ENCODE measurements around the gene SCUBE1.
A peak's percentile ranks its signal among the peaks of the same experiment; 100 is the strongest.

The SCUBE1 gene

GRCh38 chr22:43343262-43343669 is at the start of gene SCUBE1:
TSS of gene SCUBE1 (minus strand) at chr22:43343372. CDS start at chr22:43343261, 111 bp downstream.
- no peak for DNase-seq (ENCODE audit: low read depth in 2 of 2, low spot score in 1 of 2)

- no peak for DNase-seq (ENCODE audit: low read depth in 2 of 2, low spot score in 1 of 2)
Observed at GRCh38 chr22:43392385-43392989, 49.3 kb upstream of the SCUBE1 start.

- no peak for DNase-seq (ENCODE audit: low read depth in 2 of 2, low spot score in 1 of 2)
Observed at GRCh38 chr22:43391306-43391705, 48.1 kb upstream of the SCUBE1 start.

GRCh38 chr22:43390872-43391271 is 47.7 kb upstream of the SCUBE1 start:
- DNase-seq (ENCODE audit: low read depth in 2 of 2, low spot score in 1 of 2): no peak

DNA sequence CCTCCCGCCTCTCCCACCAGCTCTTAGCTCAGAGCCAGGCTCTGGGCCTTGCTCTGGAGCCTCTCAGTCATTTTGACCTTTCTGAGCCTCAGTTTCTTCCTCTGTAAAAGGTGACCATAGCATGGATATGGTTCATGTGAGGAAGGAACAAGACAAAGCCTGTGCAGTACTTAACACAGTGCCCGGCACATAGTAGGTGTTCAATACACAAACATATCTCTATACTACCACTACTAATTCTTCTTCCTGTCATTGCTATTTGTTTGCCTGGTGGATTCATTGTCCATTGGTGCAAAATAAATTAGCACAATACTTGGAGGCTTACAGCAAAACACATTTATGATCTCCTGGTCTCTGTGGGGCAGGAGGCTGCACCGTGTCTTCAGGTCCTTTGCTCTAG is 47.0 kb upstream of the SCUBE1 start:
- no peak for DNase-seq (ENCODE audit: low read depth in 2 of 2, low spot score in 1 of 2)

DNA sequence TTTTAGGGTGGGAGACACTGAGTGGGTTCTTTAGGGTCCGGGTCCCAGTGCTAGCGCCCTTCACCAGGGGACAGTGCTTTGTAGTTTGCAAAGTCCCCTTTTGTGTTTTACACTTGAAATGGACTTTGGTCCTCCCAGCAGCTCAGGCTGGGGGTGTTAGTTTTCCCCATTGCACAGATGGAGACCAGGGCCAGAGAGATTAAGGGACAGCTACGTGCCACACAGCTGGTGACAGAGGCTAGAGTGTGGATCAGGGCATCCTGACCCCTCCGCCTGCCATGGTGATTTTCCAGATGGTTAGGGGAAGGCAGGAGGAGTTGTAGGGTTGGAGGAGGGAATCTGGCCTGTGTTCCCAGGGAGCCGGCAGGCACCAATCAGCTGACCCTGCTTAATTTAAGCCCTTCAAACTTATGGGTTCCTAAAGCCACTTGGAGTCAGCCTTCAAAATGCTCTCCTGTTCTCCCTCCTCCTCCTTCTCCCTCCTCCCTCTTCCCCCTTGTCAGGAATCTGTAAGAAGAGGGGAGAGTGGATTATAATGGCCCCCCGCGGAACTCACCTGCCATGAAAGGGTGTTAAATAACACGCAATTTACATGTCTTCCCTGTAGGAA is 46.2 kb upstream of the SCUBE1 start:
- no peak for DNase-seq (ENCODE audit: low read depth in 2 of 2, low spot score in 1 of 2)

- DNase-seq (ENCODE audit: low read depth in 2 of 2, low spot score in 1 of 2): peak; percentile 50 to 51
Observed at GRCh38 chr22:43388420-43388851, 45.3 kb upstream of the SCUBE1 start.

DNA sequence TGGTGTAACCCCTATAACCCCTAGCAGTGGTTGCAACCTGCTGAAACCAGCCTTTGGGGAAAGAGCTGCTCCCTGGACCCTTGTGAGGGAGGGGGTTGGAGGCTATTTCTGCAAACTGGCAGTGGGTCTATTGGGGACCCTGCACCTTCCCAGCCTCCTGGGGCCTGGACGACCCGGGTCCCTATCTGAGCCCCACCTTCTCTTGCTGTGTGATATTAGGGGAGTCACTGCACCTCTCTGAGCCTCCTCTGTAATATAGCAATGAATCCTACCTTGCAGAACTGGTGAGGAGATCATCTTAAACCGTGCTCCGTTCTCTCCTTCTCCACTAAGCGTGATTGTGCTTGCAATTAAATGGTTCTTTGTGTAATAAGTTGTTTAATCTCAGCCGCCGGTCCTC is 44.6 kb upstream of the SCUBE1 start:
- no peak for DNase-seq (ENCODE audit: low read depth in 2 of 2, low spot score in 1 of 2)

GRCh38 chr22:43385770-43386641 is 42.8 kb upstream of the SCUBE1 start:
- DNase-seq (ENCODE audit: low read depth in 2 of 2, low spot score in 1 of 2): peak; percentile 32 to 44

DNA sequence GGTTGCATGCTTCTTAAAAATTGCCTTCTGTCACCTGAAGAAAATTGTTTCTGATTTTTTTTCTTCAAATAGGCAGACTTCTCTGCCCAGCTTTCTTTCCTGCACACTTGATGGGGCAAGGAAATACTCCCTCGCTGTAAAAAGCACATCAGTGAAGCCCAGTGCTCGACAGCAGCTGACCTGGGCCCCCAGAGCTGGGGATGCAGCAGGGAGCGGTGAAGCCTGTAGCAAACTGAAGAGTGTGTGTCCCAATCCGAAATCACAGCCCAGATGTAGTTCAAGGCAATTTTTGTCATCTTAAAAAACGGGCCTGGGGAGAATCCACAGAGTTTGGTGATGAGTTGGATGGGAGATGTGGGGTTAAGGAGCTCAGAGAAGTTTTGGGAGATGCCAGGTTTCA is 41.7 kb upstream of the SCUBE1 start:
- DNase-seq (ENCODE audit: low read depth in 2 of 2, low spot score in 1 of 2): no peak

GRCh38 chr22:43381693-43382092 is 38.5 kb upstream of the SCUBE1 start:
- no peak for DNase-seq (ENCODE audit: low read depth in 2 of 2, low spot score in 1 of 2)

DNA sequence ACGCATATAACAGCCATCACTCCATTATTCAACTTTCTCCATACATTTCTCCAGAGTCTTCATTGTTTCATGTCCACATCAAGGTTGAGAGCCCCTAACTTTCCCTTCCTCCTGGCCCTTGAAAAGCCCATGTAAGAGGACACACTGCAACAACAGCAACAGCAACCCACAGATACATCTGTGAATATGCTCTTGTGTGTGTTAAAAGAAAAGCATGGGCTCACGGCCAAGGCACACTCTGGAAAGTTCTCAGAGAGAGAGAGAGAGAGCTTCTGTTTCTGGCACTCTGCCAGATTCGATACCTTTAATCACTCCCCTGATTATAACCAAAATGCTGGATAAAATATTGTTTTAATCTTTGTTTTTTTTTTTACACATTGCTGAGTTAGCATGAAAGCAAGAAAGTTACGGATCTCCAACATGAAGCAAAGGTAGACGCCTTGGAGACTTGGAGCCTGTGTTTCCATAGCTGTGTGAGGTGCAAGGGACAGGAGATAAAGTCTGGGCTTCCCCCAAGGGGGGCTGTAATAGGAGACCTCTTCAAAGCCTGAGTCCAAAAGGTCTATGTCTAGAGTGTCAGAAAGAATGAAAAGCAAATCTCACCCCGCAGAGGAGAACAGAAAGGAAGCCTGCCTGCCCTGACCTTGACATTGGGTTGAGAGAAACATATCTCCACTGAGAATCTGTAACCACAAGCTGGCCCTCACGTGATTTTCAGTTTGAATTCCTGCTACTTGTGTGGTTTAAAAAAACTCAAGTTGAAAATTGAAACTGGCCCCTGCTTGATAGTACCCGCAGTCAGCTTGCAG is 34.9 kb upstream of the SCUBE1 start:
- no peak for DNase-seq (ENCODE audit: low read depth in 2 of 2, low spot score in 1 of 2)

GRCh38 chr22:43377548-43377895 is 34.4 kb upstream of the SCUBE1 start:
- no peak for DNase-seq (ENCODE audit: low read depth in 2 of 2, low spot score in 1 of 2)

DNA sequence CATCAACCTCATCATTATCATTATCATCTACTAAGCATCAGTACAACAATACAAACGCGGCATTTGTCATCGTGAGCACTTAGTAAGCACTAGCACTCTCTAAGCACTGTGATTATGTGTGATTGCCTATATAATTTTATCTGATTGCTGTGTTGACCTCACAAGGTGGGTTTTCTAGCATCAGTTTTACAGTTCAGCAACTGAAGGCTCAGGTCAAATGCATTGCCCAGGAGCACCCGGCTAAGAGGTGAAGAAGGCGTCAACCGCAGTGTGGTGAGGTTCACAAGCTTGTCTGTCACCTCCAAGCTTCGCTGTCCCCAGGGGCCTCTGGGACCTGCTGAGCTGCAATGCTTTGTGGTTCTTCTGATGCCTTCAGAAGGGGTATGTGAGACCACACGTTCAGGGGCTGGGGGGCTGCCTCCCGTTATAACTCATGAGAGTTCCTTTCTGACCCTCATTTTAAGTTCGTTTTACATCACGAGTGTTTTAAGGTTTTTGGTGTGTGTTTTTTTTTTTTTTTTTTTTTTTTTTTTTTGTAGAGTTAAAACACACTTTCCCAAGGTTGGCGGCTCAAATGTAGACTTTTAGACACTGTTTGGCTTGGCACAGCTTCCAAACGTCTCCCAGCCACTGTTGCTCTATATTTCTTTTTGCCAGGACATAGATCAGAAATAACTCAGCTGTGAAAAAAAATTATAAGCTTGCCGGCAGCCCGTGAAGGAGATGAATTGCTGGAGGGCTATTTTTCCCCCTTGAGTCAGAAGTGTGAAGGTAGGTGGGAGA is 33.8 kb upstream of the SCUBE1 start:
- peak in 1 of 2 donors; percentile 25 for DNase-seq (ENCODE audit: low read depth in 2 of 2, low spot score in 1 of 2)

GRCh38 chr22:43375951-43376455 is 32.8 kb upstream of the SCUBE1 start:
- no peak for DNase-seq (ENCODE audit: low read depth in 2 of 2, low spot score in 1 of 2)

DNA sequence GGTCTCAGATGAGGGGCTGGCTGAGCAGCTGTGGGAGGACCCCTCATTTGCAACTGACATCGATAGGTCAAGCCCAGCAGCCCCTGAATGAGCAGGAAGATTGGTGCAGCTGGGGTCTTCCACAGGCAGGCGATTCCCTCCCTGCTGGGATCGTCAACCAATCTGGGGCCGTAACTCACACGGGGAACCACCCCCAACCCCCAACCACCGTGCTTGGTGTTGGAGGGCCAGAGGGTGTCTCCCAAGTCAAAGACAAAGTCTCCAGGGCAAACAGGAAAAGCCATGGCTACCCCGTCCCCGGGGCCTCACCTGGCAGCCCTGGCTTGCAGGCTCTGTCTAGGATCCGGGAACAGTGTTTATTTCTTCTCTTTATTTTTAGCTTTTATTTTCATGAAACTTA is 26.9 kb upstream of the SCUBE1 start:
- no peak for DNase-seq (ENCODE audit: low read depth in 2 of 2, low spot score in 1 of 2)

GRCh38 chr22:43365715-43366440 is 22.7 kb upstream of the SCUBE1 start:
- DNase-seq (ENCODE audit: low read depth in 2 of 2, low spot score in 1 of 2): no peak

DNA sequence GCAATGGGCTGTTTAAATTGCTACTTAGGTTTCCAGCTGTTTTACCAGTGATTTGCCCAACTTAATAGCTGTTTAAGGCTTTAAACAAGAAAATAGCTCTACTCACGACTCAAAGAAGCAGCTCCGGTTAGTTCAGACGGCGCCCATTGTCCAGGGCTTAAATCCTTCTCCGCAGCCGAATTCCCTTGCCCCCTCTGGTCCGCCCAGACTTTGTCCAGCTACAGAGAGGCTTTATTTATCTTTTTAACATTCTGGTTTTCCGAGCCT is 20.9 kb upstream of the SCUBE1 start:
- no peak for DNase-seq (ENCODE audit: low read depth in 2 of 2, low spot score in 1 of 2)

DNA sequence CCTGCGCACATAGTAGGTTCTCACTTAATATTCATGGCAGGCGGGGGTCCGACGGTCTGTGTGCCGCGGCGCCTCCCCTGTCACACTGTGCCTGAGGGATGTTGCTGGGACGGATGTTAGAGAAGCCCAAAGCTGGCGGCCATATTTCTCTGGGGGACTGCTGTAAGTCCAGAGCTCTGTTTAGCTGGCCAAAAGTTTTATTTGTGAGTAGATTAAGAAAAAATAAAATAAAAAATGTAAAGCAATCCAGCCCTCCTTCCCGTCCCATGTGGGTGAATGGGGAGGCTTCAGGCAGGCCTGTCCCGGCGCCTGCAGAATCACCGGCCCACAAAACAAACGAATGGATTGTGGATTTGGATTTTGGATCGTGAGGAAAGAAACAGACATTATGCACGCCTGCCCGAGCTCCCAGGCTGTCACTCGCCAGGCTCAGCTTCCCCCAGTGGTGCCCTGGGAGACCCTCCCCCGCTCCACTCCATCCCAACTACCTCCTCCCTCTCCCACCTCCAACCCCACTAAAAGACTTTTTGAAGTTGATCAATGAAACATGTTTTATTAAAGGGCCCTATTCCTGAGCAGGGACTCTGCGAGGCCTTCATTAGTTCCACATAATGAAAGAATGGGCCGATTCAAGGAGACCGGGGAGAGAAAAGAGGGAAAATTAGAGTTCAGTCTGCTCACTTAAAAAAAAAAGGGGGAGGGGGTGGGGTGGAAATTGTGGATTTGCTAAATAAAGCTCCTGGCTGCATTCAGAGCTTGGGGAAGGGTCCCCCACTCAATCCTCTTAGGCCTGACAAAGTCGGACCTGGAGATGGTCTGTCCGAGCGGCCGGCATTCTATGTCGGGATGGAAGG is 20.4 kb upstream of the SCUBE1 start:
- no peak for DNase-seq (ENCODE audit: low read depth in 2 of 2, low spot score in 1 of 2)
